ENCODE measurements around the gene GUCA1A. TPM values are rescaled to one million over a fixed set of nuclear protein-coding genes. Genes with fewer than 3 reads are reported as not detected.

The GUCA1A gene
- total RNA-seq, 1 donor from 2014 or later: 0.84 TPM

- Mint-ChIP-seq H3K4me1 (ENCODE audit: low read depth) (peaks cover 36% of the 10 kb centered on the region), H3K27ac (no peak overlapping the region), H3K9me3 (ENCODE audit: low read depth) (no peaks in the 10 kb centered on the region), H3K36me3 (ENCODE audit: insufficient read depth) (no peaks in the 10 kb centered on the region), H3K4me3 (ENCODE audit: low read depth) (no peak overlapping the region), H3K27me3 (peaks cover 4% of the 10 kb centered on the region)
- no peak for TF ChIP-seq CTCF (IDR thresholded peaks at IDR 0.05; ENCODE audit: unreplicated experiment)
- no peak for DNase-seq (ENCODE audit: low spot score, unreplicated experiment)
These were observed 33.1 kb upstream of the GUCA1A start for GRCh38 chr6:42140032-42140431.

DNA sequence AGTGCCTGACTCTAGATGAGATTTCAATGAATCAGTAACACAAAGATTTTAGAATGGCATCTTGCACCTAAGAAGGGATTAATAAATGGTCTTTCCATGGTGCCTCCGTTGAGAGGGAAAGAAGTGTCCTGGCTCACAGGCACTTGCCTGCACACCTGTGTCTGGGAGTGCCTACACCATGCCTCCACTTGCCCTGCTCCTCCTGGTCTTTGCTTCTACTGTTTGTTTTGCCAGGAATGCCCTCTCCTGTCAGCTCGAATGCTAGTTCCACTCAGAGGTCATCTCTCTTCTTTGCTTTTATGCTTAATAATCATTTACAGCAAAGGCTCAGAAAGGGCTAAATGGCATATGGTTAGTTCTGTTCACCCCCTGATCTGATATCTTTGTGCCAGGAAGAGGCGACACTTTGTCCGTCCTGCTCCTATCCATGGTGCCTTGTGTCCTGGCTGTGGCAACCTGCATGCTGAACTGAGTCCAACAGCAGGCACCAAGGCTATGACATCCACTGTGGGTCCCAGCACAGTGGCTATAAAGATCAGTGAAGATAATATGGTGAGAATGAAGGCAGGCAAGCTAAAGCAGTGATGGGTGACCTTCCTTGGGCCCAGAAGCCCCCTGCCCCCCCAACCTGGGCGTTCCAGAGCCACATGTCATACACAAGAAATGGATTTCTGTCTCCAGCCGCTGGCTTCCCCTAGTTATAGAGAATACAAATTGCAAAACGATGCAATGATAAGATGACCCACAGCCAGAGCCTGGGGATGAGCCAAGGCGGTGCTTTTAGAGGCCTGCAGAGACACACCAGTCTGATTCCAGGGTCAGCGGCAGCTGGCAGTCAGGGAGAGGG lies 32.2 kb upstream of the GUCA1A start:
- peaks cover 4% of the 10 kb centered on the region for H3K27me3 Mint-ChIP-seq

GRCh38 chr6:42141603-42142117 lies 31.5 kb upstream of the GUCA1A start:
- no peak for DNase-seq (ENCODE audit: low spot score, unreplicated experiment)
- Mint-ChIP-seq H3K27me3 (peaks cover 4% of the 10 kb centered on the region), H3K4me3 (ENCODE audit: low read depth) (peak overlapping the region; percentile 78), H3K9me3 (ENCODE audit: low read depth) (no peaks in the 10 kb centered on the region), H3K27ac (no peak overlapping the region), H3K36me3 (ENCODE audit: insufficient read depth) (no peaks in the 10 kb centered on the region), H3K4me1 (ENCODE audit: low read depth) (peaks cover 33% of the 10 kb centered on the region)
- no peak for TF ChIP-seq CTCF (IDR thresholded peaks at IDR 0.05; ENCODE audit: unreplicated experiment)

More for the DNA sequence above, 32.2 kb upstream of the GUCA1A start:
- no peak for TF ChIP-seq CTCF (IDR thresholded peaks at IDR 0.05; ENCODE audit: unreplicated experiment)
- H3K36me3 Mint-ChIP-seq (ENCODE audit: insufficient read depth): no peaks in the 10 kb centered on the region
- DNase-seq (ENCODE audit: low spot score, unreplicated experiment): no peak
- H3K27ac Mint-ChIP-seq: peak overlapping the region; percentile 77
- no peaks in the 10 kb centered on the region for H3K9me3 Mint-ChIP-seq (ENCODE audit: low read depth)
- peaks cover 36% of the 10 kb centered on the region for H3K4me1 Mint-ChIP-seq (ENCODE audit: low read depth)
- peak overlapping the region; percentile 78 for H3K4me3 Mint-ChIP-seq (ENCODE audit: low read depth)

GRCh38 chr6:42142118-42142835 lies 30.9 kb upstream of the GUCA1A start, which contains the start of gene C6orf132:
Gene C6orf132, minus strand, starts transcription at chr6:42142620. Its CDS starts 176 bp downstream, at chr6:42142444.
- H3K4me3 Mint-ChIP-seq (ENCODE audit: low read depth): peak within 1 kb of the TSS; percentile 78
- H3K36me3 Mint-ChIP-seq (ENCODE audit: insufficient read depth): no peaks in the 10 kb centered on the region
- H3K4me1 Mint-ChIP-seq (ENCODE audit: low read depth): peaks cover 28% of the 10 kb centered on the region
- no peak for TF ChIP-seq CTCF (IDR thresholded peaks at IDR 0.05; ENCODE audit: unreplicated experiment)
- no peaks in the 10 kb centered on the region for H3K9me3 Mint-ChIP-seq (ENCODE audit: low read depth)
- peaks cover 4% of the 10 kb centered on the region for H3K27me3 Mint-ChIP-seq
- DNase-seq (ENCODE audit: low spot score, unreplicated experiment): peak; percentile 66
- H3K27ac Mint-ChIP-seq: peak within 1 kb of the TSS; percentile 77

GRCh38 chr6:42147138-42147562 lies 26.0 kb upstream of the GUCA1A start:
- Mint-ChIP-seq H3K4me3 (ENCODE audit: low read depth) (no peak overlapping the region), H3K27ac (no peak overlapping the region), H3K9me3 (ENCODE audit: low read depth) (no peaks in the 10 kb centered on the region), H3K4me1 (ENCODE audit: low read depth) (peaks cover 6% of the 10 kb centered on the region), H3K27me3 (peaks cover 12% of the 10 kb centered on the region), H3K36me3 (ENCODE audit: insufficient read depth) (no peaks in the 10 kb centered on the region)
- TF ChIP-seq CTCF (IDR thresholded peaks at IDR 0.05; ENCODE audit: unreplicated experiment): no peak
- DNase-seq (ENCODE audit: low spot score, unreplicated experiment): no peak
